GM20431 (cell line): Measurements from ENCODE around the gene NDUFA8.
"Not testable (repeated sequence)": the region's sequence is repeated elsewhere in the genome, so short reads cannot be mapped to it uniquely, and the experiment has no call there.

Experiments used
- in situ Hi-C: fragments of 300-500 bp; cut with MseI, MboI; formaldehyde crosslinking; loops from one replicate; pipeline ENCODE4 v1.15.0; 2020; ENCODE audit warnings: low sequenced_read_pairs; ENCODE audit not compliant: unreplicated experiment

The NDUFA8 gene

GRCh38 chr9:122125509-122126330, 33.9 kb downstream of the NDUFA8 start:
- in situ Hi-C loops: loop anchor here (10.0 to 25.0 kb wide), 2 partner anchors 229 to 687 kb away; partner anchors contain the start of gene OR1K1

GRCh38 chr9:122125158-122125508, 34.4 kb downstream of the NDUFA8 start:
- in situ Hi-C loops: loop anchor here (10.0 to 25.0 kb wide), 2 partner anchors 230 to 687 kb away; partner anchors contain the start of gene OR1K1

GRCh38 chr9:122124528-122124927, 35.1 kb downstream of the NDUFA8 start:
- in situ Hi-C loops: loop anchor here (10.0 kb wide), 1 partner anchor 230 kb away; no protein-coding TSS in a partner anchor

- in situ Hi-C loops: loop anchor here (10.0 kb wide), 1 partner anchor 231 kb away; no protein-coding TSS in a partner anchor
Observed at GRCh38 chr9:122124048-122124447, 35.5 kb downstream of the NDUFA8 start.

- in situ Hi-C loops: loop anchor here (10.0 kb wide), 1 partner anchor 232 kb away; no protein-coding TSS in a partner anchor
Observed at GRCh38 chr9:122122903-122123632, 36.5 kb downstream of the NDUFA8 start.

GRCh38 chr9:122122468-122122867, 37.1 kb downstream of the NDUFA8 start:
- in situ Hi-C loops: loop anchor here (10.0 kb wide), 1 partner anchor 232 kb away; no protein-coding TSS in a partner anchor

- in situ Hi-C loops: loop anchor here (10.0 kb wide), 1 partner anchor 233 kb away; no protein-coding TSS in a partner anchor
Observed at GRCh38 chr9:122121931-122122330, 37.6 kb downstream of the NDUFA8 start.

GRCh38 chr9:122121391-122121790, 38.2 kb downstream of the NDUFA8 start:
- in situ Hi-C loops: loop anchor here (10.0 kb wide), 1 partner anchor 233 kb away; no protein-coding TSS in a partner anchor

GRCh38 chr9:122120316-122121071, 39.1 kb downstream of the NDUFA8 start:
- in situ Hi-C loops: loop anchor here (10.0 kb wide), 1 partner anchor 234 kb away; no protein-coding TSS in a partner anchor

GRCh38 chr9:122119721-122120120, 39.9 kb downstream of the NDUFA8 start:
- in situ Hi-C loops: loop anchor here (10.0 kb wide), 1 partner anchor 235 kb away; no protein-coding TSS in a partner anchor

GRCh38 chr9:122119166-122119521, 40.4 kb downstream of the NDUFA8 start:
- in situ Hi-C loops: no loop called here

GRCh38 chr9:122118343-122119165, 41.0 kb downstream of the NDUFA8 start:
- in situ Hi-C loops: no loop called here

- in situ Hi-C loops: not testable (repeated sequence)
Observed at GRCh38 chr9:122117241-122117640, 42.3 kb downstream of the NDUFA8 start.

GRCh38 chr9:122116448-122117173, 43.0 kb downstream of the NDUFA8 start:
- in situ Hi-C loops: no loop called here

- in situ Hi-C loops: no loop called here
Observed at GRCh38 chr9:122116040-122116439, 43.5 kb downstream of the NDUFA8 start.

- in situ Hi-C loops: no loop called here
Observed at GRCh38 chr9:122115176-122116035, 44.2 kb downstream of the NDUFA8 start.

GRCh38 chr9:122113574-122113973, 46.0 kb downstream of the NDUFA8 start:
- in situ Hi-C loops: no loop called here

GRCh38 chr9:122112238-122112637, 47.3 kb downstream of the NDUFA8 start:
- in situ Hi-C loops: no loop called here
